A549 (cell line): ENCODE measurements around the gene GGT5.
A peak's percentile ranks its signal among the peaks of the same experiment; 100 is the strongest.

Experiments used
- BHLHE40 ChIP-seq: IDR thresholded peaks from 2 replicates; pipeline ENCODE4 v1.6.1; 2012; ENCODE audit warnings: low read depth, low read length, inconsistent platforms
- HOXA7 ChIP-seq: fragments of 250-450 bp; sonication (Bioruptor Pico); IDR thresholded peaks from 2 replicates; pipeline ENCODE4 v1.5.0; 2020; ENCODE audit warnings: mild to moderate bottlenecking, moderate library complexity
- JUN ChIP-seq, 2 experiments: fragments of >200 bp; sonication (Bioruptor Twin); formaldehyde crosslinking; IDR thresholded peaks; 2 replicates in 1 of 2; 3 replicates in 1 of 2; pipeline ENCODE4 v1.6.1; 2016 to 2017
- POLR2A ChIP-seq: IDR thresholded peaks from 2 replicates; pipeline ENCODE4 v1.6.1; 2012; ENCODE audit warnings: mild to moderate bottlenecking, low read length
- RAD21 ChIP-seq, 2 experiments: fragments of >200 bp in 1 of 2; sonication (Bioruptor Twin) in 1 of 2; formaldehyde crosslinking in 1 of 2; IDR thresholded peaks in 1 of 2; conservative IDR thresholded peaks in 1 of 2; 2 replicates in 1 of 2; 3 replicates in 1 of 2; pipeline ENCODE4 v1.6.1; 2012 to 2018; ENCODE audit warnings: inconsistent platforms in 1 of 2
- RCOR1 ChIP-seq: fragments of 150-350 bp; IDR thresholded peaks from 2 replicates; pipeline ENCODE4 v1.6.1; 2014; ENCODE audit warnings: antibody characterized with exemption, low read length, low read depth
- TF ChIP-seq, protein P1 (sequence below): fragments of >200 bp; sonication (Bioruptor Twin); formaldehyde crosslinking; IDR thresholded peaks from 3 replicates; pipeline ENCODE4 v1.5.1; 2016
- TF ChIP-seq, protein P2 (sequence below): fragments of >200 bp; sonication (Bioruptor Twin); formaldehyde crosslinking; IDR thresholded peaks from 2 replicates; pipeline ENCODE4 v1.6.1; 2016

DNA sequence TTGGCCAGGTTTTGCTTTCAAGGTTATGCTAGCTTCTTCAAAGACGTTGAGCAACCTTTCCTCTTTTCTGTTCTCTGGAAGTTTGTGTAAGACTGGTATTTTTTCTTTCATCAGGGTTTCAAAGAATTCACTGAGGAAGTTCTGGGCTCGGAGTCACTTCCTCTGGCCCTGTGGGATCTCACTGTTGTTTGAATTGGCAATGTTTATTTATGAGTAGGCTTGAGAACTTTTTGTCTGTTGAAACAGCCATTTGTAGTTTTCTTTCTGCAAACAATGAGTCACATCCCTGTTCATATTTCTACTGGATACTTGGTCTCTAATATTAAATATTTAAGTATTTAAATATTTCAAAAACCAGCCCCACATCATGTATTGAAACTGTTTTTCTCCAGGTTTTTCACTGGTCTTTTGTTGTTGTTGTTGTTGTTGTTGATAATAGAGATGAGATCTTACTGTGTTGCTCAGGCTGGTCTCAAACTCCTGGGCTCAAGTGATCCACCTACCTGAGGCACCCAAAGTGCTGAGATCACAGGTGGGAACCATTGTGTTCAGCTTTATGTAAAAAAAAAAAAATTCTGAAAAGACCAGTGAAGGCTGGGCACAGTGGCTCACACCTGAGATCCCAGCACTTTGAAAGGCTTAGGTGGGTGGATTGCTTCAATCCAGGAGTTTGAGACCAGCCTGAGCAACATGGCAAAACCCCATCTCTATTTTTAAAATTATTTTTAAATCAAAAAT lies 36.7 kb downstream of the GGT5 start:
- no peak for TF ChIP-seq HOXA7 (CRISPR knock-in tag)
- TF ChIP-seq, protein P1, sequence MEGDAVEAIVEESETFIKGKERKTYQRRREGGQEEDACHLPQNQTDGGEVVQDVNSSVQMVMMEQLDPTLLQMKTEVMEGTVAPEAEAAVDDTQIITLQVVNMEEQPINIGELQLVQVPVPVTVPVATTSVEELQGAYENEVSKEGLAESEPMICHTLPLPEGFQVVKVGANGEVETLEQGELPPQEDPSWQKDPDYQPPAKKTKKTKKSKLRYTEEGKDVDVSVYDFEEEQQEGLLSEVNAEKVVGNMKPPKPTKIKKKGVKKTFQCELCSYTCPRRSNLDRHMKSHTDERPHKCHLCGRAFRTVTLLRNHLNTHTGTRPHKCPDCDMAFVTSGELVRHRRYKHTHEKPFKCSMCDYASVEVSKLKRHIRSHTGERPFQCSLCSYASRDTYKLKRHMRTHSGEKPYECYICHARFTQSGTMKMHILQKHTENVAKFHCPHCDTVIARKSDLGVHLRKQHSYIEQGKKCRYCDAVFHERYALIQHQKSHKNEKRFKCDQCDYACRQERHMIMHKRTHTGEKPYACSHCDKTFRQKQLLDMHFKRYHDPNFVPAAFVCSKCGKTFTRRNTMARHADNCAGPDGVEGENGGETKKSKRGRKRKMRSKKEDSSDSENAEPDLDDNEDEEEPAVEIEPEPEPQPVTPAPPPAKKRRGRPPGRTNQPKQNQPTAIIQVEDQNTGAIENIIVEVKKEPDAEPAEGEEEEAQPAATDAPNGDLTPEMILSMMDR, result no peak
- no peak for TF ChIP-seq POLR2A
- no peak for TF ChIP-seq RCOR1
- peak; percentile 18 to 49; a peak in 3 of 5 replicates for TF ChIP-seq RAD21 (conservative IDR thresholded peaks at IDR 0.05 in 1 of 2, IDR thresholded peaks at IDR 0.05 in 1 of 2)
- TF ChIP-seq BHLHE40, result no peak
- TF ChIP-seq, protein P2, sequence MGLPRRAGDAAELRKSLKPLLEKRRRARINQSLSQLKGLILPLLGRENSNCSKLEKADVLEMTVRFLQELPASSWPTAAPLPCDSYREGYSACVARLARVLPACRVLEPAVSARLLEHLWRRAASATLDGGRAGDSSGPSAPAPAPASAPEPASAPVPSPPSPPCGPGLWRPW, result peak; percentile 97
- TF ChIP-seq JUN (IDR thresholded peaks at IDR 0.05), result peak; percentile 99 to 100
